HG02623 (cell line): ENCODE measurements around the gene MRPS21.

Experiments
- ATAC-seq: cut with Tn5 transposase; IDR thresholded peaks from one replicate; pipeline ENCODE4 v1.9.1; 2021; ENCODE audit warnings: moderate library complexity; ENCODE audit not compliant: unreplicated experiment

Gene MRPS21

GRCh38 chr1:150293433-150294253 lies at the start of gene MRPS21:
Gene MRPS21 (plus strand): TSS chr1:150293861. CDS start chr1:150294367, 506 bp downstream.
- peak; percentile 89 for ATAC-seq

GRCh38 chr1:150249936-150250335 lies 43.7 kb upstream of the MRPS21 start:
- no peak for ATAC-seq

- no peak for ATAC-seq
Measured at GRCh38 chr1:150256198-150256553, 37.5 kb upstream of the MRPS21 start.

GRCh38 chr1:150256554-150257341 lies 36.9 kb upstream of the MRPS21 start:
- ATAC-seq = no peak

GRCh38 chr1:150257624-150258585 lies 35.8 kb upstream of the MRPS21 start, which contains the start of gene CA14:
Gene CA14 (plus strand): TSS chr1:150257774. CDS start chr1:150258129, 355 bp downstream.
- no peak for ATAC-seq

GRCh38 chr1:150259217-150259616 lies 34.4 kb upstream of the MRPS21 start:
- ATAC-seq = no peak

- no peak for ATAC-seq
Measured at GRCh38 chr1:150259758-150260669, 33.6 kb upstream of the MRPS21 start.

GRCh38 chr1:150261367-150261766 lies 32.3 kb upstream of the MRPS21 start:
- ATAC-seq = no peak

GRCh38 chr1:150262388-150263320 lies 31.0 kb upstream of the MRPS21 start:
- no peak for ATAC-seq

GRCh38 chr1:150263549-150263948 lies 30.1 kb upstream of the MRPS21 start:
- ATAC-seq = no peak

- ATAC-seq = no peak
Measured at GRCh38 chr1:150267896-150268295, 25.8 kb upstream of the MRPS21 start.

- ATAC-seq = no peak
Measured at GRCh38 chr1:150268340-150268704, 25.3 kb upstream of the MRPS21 start.

- peak; percentile 84 for ATAC-seq
Measured at GRCh38 chr1:150268705-150269403, 24.8 kb upstream of the MRPS21 start, which contains the start of gene APH1A. Gene APH1A (minus strand): TSS chr1:150269016. CDS start chr1:150268810, 206 bp downstream.

- ATAC-seq = no peak
Measured at GRCh38 chr1:150269451-150269850, 24.2 kb upstream of the MRPS21 start.

- ATAC-seq = no peak
Measured at GRCh38 chr1:150271291-150271959, 22.2 kb upstream of the MRPS21 start.

- ATAC-seq = no peak
Measured at GRCh38 chr1:150273311-150273710, 20.4 kb upstream of the MRPS21 start.

- no peak for ATAC-seq
Measured at GRCh38 chr1:150280138-150280707, 13.4 kb upstream of the MRPS21 start.
